ACC112 (cell line): ENCODE measurements around the gene TMEM80.

ENCODE experiments used
- H2AFZ ChIP-seq: fragments of 200-600 bp; sonication (generic); one replicate; pipeline ENCODE4 v1.6.0; 2017; ENCODE audit warnings: antibody characterized with exemption, low read length; ENCODE audit not compliant: unreplicated experiment
- H3K27ac ChIP-seq: fragments of 200-600 bp; sonication (generic); 2 replicates; pipeline ENCODE4 v1.5.1; 2014; ENCODE audit warnings: low read depth, mild to moderate bottlenecking, antibody characterized with exemption, low read length, moderate library complexity
- H3K27me3 ChIP-seq: fragments of 200-600 bp; sonication (generic); 2 replicates; pipeline ENCODE4 v1.6.1; 2014; ENCODE audit warnings: mild to moderate bottlenecking, antibody characterized with exemption, low read length, moderate library complexity, mixed read lengths; ENCODE audit not compliant: insufficient read depth
- H3K36me3 ChIP-seq: fragments of 200-600 bp; sonication (generic); 2 replicates; pipeline ENCODE4 v1.6.1; 2016; ENCODE audit warnings: mild to moderate bottlenecking, antibody characterized with exemption, low read length, moderate library complexity, mixed read lengths; ENCODE audit not compliant: insufficient read depth
- H3K4me1 ChIP-seq: fragments of 200-600 bp; sonication (generic); one replicate; pipeline ENCODE4 v1.6.1; 2016; ENCODE audit warnings: low read length, mixed read lengths; ENCODE audit not compliant: insufficient read depth, unreplicated experiment, control insufficient read depth
- H3K4me3 ChIP-seq: fragments of 200-600 bp; sonication (generic); 2 replicates; pipeline ENCODE4 v1.5.1; 2014; ENCODE audit warnings: mild to moderate bottlenecking, low read depth, low read length
- H3K79me2 ChIP-seq: fragments of 200-600 bp; sonication (generic); one replicate; pipeline ENCODE4 v1.6.0; 2016; ENCODE audit warnings: low read length; ENCODE audit not compliant: control insufficient read depth, unreplicated experiment, insufficient read depth

Gene TMEM80

DNA sequence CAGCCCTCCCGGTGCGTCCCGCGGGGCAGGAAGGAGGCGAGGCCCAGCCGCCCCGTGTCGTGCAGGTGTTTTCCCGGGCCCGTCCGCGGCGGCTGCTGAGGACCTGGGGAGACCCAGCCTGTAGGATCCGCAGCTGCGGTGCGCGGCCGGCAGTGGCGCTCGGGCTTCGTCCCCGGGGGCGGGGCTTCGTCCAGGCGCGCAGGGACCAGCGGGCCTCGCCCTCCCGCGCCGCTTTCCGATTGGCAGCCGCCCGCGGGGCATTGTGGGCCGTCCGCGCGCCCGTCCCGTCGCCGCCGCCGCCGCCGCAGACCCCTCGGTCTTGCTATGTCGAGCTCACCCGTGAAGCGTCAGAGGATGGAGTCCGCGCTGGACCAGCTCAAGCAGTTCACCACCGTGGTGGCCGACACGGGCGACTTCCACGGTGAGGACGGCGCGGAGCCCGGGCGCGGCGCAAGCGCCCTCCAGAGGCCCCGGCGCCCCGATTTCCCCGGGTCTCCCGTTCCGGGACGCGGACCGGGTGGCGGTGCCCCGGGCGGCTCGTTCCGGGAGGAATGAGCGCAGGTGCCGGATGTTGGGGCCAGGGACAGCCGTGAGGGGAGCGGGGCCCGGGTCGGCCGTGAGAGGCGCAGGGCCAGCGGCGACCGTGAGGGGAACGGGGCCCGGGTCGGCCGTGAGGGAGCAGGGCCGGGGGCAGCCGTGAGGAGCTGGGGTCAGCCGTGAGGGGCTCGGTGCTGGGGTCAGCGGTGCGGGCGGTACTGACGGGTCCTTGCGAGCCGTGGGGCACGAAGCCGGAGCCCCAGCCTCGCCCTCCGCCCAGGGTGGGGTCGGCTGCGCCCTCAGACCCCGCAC is 51.8 kb downstream of the TMEM80 start, which contains the start of gene TALDO1:
Gene TALDO1, plus strand, starts transcription at position 307 of the 849 bp plus-strand sequence. Its CDS starts 18 bp downstream, at position 325.
- H3K79me2 ChIP-seq: peaks cover 54% of the 10 kb centered on the region
- H3K27ac ChIP-seq: peak within 1 kb of the TSS; percentile 78
- peak within 1 kb of the TSS; percentile 98 for H2AFZ ChIP-seq
- H3K4me3 ChIP-seq: peak within 1 kb of the TSS; percentile 96
- no peaks in the 10 kb centered on the region for H3K27me3 ChIP-seq
- no peaks in the 10 kb centered on the region for H3K36me3 ChIP-seq
- H3K4me1 ChIP-seq: peaks cover 14% of the 10 kb centered on the region

DNA sequence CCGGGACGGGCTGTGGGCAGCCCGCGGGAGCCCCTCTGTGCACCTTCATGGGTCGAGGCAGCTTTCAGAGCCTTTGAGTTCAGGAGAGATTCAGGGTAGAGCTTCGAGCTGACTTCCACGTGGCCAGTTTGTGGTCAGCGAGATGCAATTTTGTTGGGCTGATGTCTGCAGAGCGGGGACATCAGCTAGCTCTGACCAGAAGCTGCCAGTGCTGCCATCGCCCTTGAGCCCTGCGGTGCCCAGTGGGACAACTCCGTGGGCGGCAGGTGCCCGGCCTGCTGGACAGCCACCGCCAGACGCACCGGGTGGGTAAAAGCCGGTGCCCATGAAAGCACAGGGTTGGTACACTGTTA is 52.4 kb downstream of the TMEM80 start:
- H3K79me2 ChIP-seq: peaks cover 59% of the 10 kb centered on the region

DNA sequence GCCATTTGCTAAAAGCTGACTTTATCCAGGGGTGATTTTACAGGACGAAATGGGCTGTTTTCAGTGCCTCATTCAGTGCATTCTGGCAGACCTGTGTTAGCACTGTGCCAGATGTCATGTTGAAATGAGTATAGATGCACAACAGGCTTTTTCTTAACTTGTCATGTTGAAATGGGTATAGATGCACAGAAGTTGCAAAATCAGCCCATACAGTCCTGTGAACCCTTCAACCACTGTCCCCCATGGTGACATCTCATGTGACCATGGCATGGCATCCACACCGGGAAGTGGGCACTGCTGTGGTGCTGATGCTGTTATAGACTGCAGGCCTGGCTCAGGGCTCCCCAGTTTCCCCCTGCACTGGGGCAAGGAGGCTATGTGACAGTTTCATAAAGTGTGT is 54.1 kb downstream of the TMEM80 start:
- H3K79me2 ChIP-seq: peaks cover 68% of the 10 kb centered on the region
- no peak overlapping the region for H2AFZ ChIP-seq
- H3K4me3 ChIP-seq: peak overlapping the region; percentile 96; the same call in 1 of the 2 replicates
- no peaks in the 10 kb centered on the region for H3K36me3 ChIP-seq
- H3K27ac ChIP-seq: no peak overlapping the region
- H3K27me3 ChIP-seq: no peaks in the 10 kb centered on the region
- peaks cover 14% of the 10 kb centered on the region for H3K4me1 ChIP-seq

More for the DNA sequence above, 52.4 kb downstream of the TMEM80 start:
- no peak overlapping the region for H2AFZ ChIP-seq
- peak overlapping the region; percentile 78 for H3K27ac ChIP-seq
- H3K4me3 ChIP-seq: peak overlapping the region; percentile 96
- H3K4me1 ChIP-seq: peaks cover 14% of the 10 kb centered on the region
- no peaks in the 10 kb centered on the region for H3K27me3 ChIP-seq
- no peaks in the 10 kb centered on the region for H3K36me3 ChIP-seq
